GM12878 (cell line): Measurements from ENCODE around the gene SIKE1. TPM values are rescaled to one million over a fixed set of nuclear protein-coding genes. Genes with fewer than 3 reads are reported as not detected.

Experiments
- ATF7 ChIP-seq: fragments of 450-650 bp; IDR thresholded peaks from 2 replicates; pipeline ENCODE4 v1.6.1; 2016; ENCODE audit warnings: low read depth, mild to moderate bottlenecking
- CREB1 ChIP-seq: IDR thresholded peaks from 2 replicates; pipeline ENCODE4 v1.6.1; 2012; ENCODE audit warnings: low read depth, mild to moderate bottlenecking, inconsistent platforms
- MLLT1 ChIP-seq: fragments of 450-650 bp; IDR thresholded peaks from 2 replicates; pipeline ENCODE4 v1.6.1; 2016; ENCODE audit warnings: mild to moderate bottlenecking
- PAX5 ChIP-seq: IDR thresholded peaks from 2 replicates; pipeline ENCODE4 v1.6.1; 2011; ENCODE audit warnings: low read depth, low read length, borderline replicate concordance
- RFX5 ChIP-seq: IDR thresholded peaks from 2 replicates; pipeline ENCODE4 v1.6.1; 2011; ENCODE audit warnings: low read depth, low read length, improper control_type of control experiment
- SIX5 ChIP-seq: IDR thresholded peaks from 2 replicates; pipeline ENCODE4 v1.6.1; 2011; ENCODE audit warnings: mild to moderate bottlenecking, low read depth, low read length, moderate library complexity; ENCODE audit not compliant: severe bottlenecking
- SPI1 ChIP-seq: IDR thresholded peaks from 2 replicates; pipeline ENCODE4 v1.6.1; 2011; ENCODE audit warnings: low read depth, mild to moderate bottlenecking, low read length, moderate library complexity, borderline replicate concordance; ENCODE audit not compliant: insufficient read depth
- ZNF592 ChIP-seq: fragments of 450-650 bp; IDR thresholded peaks from 2 replicates; pipeline ENCODE4 v1.6.1; 2017; ENCODE audit warnings: mild to moderate bottlenecking, moderate library complexity
- polyA plus RNA-seq, 11 experiments: library from polyadenylated mRNA; depleted of rRNA in 4 of 11; unstranded in 6 of 11; stranded (reverse) in 5 of 11; fragments of >200 nt; fragmentation: Nextera tagmentation in 4 of 11; fragmentation: Illumina TruSeq in 1 of 11; extraction: Ambion mirVana in 4 of 11; extraction: Trizol in 1 of 11; gene quantifications; 1 replicate in 1 of 11; 2 replicates in 10 of 11; pipeline versions ENCODE4 v1.2.1 to v1.2.3, GENCODE V29; 2011 to 2016; ENCODE audit warnings: inconsistent platforms in 2 of 11, missing spikeins in 2 of 11, low read depth in 1 of 11
- total RNA-seq, 4 experiments: library from RNA; depleted of rRNA in 3 of 4; stranded (reverse); fragments of >200 nt in 3 of 4; fragmentation: Illumina TruSeq in 1 of 4; extraction: Trizol in 1 of 4; gene quantifications; 2 replicates each; pipeline versions ENCODE4 v1.2.1 to v1.2.3, GENCODE V29; 2013 to 2021

Gene SIKE1
- total and polyA plus RNA-seq, 10 of the 15 experiments (the other 5 are each of a cell fraction or from before 2014, with no cell fraction given), result 10.4 to 67.0 (median 45.5) TPM

GRCh38 chr1:114757455-114758255 is 22.8 kb downstream of the SIKE1 start, which contains the start of gene CSDE1 (continued):
- no peak for TF ChIP-seq ZNF592
- peak; percentile 83 for TF ChIP-seq CREB1
- peak; percentile 28; the same call in 1 of the 2 replicates for TF ChIP-seq PAX5
- TF ChIP-seq RFX5, result no peak
- TF ChIP-seq SIX5, result peak; percentile 90
- peak; percentile 40; the same call in 1 of the 2 replicates for TF ChIP-seq SPI1
- peak; percentile 93 for TF ChIP-seq MLLT1
- TF ChIP-seq ATF7, result peak; percentile 72
